Neural cell (in vitro differentiated cells): ENCODE data around the gene FCGBP.

Experiments
- TF ChIP-seq, protein P1 (sequence below): fragments of 450-650 bp; IDR thresholded peaks from 2 replicates; pipeline ENCODE4 v1.5.1; 2014; ENCODE audit warnings: antibody characterized with exemption, mild to moderate bottlenecking, moderate library complexity; ENCODE audit not compliant: poor library complexity, severe bottlenecking
- TF ChIP-seq, protein P2 (sequence below): IDR thresholded peaks from 2 replicates; pipeline ENCODE4 v1.6.1; 2012; ENCODE audit warnings: borderline replicate concordance

DNA sequence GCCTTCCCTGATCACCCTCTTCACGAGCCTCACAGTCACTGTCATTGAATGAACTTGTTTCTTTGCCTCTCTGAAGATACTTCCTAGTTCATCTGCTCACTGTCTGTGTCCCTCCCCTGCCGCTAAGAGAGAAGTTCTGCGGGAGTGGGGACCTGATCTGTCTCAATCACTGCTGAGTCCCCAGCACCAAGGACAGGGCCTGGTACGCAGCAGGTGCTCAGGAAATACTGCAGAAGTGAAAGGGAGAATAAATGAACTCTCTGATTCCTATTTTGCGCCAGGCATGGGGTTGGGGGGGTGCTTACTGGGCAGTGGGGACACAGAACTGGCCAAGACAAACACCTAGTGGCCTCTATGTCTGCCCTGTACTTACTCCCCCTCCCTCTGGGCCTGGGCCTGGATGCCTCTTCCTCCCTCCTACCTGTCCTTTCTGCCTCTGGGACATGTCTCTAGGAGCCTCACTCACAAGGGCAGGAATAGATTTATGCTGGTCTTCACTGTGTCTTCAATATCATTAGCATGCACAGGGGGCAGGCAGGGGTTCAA, 17.5 kb downstream of the FCGBP start:
- TF ChIP-seq, protein P1, sequence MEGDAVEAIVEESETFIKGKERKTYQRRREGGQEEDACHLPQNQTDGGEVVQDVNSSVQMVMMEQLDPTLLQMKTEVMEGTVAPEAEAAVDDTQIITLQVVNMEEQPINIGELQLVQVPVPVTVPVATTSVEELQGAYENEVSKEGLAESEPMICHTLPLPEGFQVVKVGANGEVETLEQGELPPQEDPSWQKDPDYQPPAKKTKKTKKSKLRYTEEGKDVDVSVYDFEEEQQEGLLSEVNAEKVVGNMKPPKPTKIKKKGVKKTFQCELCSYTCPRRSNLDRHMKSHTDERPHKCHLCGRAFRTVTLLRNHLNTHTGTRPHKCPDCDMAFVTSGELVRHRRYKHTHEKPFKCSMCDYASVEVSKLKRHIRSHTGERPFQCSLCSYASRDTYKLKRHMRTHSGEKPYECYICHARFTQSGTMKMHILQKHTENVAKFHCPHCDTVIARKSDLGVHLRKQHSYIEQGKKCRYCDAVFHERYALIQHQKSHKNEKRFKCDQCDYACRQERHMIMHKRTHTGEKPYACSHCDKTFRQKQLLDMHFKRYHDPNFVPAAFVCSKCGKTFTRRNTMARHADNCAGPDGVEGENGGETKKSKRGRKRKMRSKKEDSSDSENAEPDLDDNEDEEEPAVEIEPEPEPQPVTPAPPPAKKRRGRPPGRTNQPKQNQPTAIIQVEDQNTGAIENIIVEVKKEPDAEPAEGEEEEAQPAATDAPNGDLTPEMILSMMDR = no peak
- TF ChIP-seq, protein P2, sequence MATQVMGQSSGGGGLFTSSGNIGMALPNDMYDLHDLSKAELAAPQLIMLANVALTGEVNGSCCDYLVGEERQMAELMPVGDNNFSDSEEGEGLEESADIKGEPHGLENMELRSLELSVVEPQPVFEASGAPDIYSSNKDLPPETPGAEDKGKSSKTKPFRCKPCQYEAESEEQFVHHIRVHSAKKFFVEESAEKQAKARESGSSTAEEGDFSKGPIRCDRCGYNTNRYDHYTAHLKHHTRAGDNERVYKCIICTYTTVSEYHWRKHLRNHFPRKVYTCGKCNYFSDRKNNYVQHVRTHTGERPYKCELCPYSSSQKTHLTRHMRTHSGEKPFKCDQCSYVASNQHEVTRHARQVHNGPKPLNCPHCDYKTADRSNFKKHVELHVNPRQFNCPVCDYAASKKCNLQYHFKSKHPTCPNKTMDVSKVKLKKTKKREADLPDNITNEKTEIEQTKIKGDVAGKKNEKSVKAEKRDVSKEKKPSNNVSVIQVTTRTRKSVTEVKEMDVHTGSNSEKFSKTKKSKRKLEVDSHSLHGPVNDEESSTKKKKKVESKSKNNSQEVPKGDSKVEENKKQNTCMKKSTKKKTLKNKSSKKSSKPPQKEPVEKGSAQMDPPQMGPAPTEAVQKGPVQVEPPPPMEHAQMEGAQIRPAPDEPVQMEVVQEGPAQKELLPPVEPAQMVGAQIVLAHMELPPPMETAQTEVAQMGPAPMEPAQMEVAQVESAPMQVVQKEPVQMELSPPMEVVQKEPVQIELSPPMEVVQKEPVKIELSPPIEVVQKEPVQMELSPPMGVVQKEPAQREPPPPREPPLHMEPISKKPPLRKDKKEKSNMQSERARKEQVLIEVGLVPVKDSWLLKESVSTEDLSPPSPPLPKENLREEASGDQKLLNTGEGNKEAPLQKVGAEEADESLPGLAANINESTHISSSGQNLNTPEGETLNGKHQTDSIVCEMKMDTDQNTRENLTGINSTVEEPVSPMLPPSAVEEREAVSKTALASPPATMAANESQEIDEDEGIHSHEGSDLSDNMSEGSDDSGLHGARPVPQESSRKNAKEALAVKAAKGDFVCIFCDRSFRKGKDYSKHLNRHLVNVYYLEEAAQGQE = no peak
